Neural progenitor cell (in vitro differentiated cells): ENCODE results near the gene JAZF1.

ENCODE experiments used
- CTCF ChIP-seq: fragments of 200-600 bp; sonication (generic); IDR thresholded peaks from 2 replicates; pipeline ENCODE4 v1.5.1; 2017; ENCODE audit warnings: antibody characterized with exemption, mild to moderate bottlenecking
- EZH2 ChIP-seq: fragments of 200-600 bp; sonication (generic); IDR thresholded peaks from 2 replicates; pipeline ENCODE4 v1.6.1; 2017; ENCODE audit warnings: antibody characterized with exemption, mild to moderate bottlenecking, moderate library complexity
- EZH2phosphoT487 ChIP-seq: fragments of 200-600 bp; sonication (generic); IDR thresholded peaks from 2 replicates; pipeline ENCODE4 v1.6.1; 2017; ENCODE audit warnings: antibody characterized with exemption

GRCh38 chr7:28026237-28026636 lies 154.4 kb downstream of the JAZF1 start:
- TF ChIP-seq CTCF (no peak), EZH2 (no peak), EZH2phosphoT487 (no peak)
